ENCODE measurements around the gene ZNF813. TPM values are rescaled to one million over a fixed set of nuclear protein-coding genes. Genes with fewer than 3 reads are reported as not detected.

The ZNF813 gene
- total RNA-seq, 1 donor, result 4.4 TPM

GRCh38 chr19:53525922-53526321, 58.4 kb downstream of the ZNF813 start:
- H3K4me1 ChIP-seq (ENCODE audit: insufficient read depth, low read length), result peaks cover 11% of the 10 kb centered on the region
- no peak overlapping the region for H3K4me3 ChIP-seq (ENCODE audit: low read length)
- no peaks in the 10 kb centered on the region for H3K27me3 ChIP-seq (ENCODE audit: insufficient read depth, low read length)
- H3K9me3 ChIP-seq (ENCODE audit: low read depth, low read length), result peaks cover 11% of the 10 kb centered on the region

DNA sequence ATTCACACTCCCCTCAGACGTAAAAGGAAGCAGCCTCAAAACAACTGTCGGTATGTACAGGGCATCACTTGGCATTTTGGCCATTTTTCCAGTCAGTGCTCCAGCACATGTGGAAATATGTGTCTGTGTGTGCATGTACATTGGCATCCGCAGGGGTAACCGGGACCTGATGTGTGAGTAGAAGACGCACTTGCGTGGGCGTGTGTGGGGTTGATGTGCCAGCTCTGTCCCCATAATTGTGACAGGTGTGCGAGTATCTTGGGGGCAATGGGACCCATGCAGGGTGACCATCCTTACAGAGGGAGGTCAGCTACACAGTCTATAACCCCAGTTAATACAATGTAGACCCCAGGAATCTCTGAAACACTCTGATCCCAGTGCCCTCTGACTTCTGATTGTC, 63.1 kb downstream of the ZNF813 start:
- Histone ChIP-seq H3K9me3 (ENCODE audit: low read depth, low read length) (peaks cover 7% of the 10 kb centered on the region), H3K4me1 (ENCODE audit: insufficient read depth, low read length) (no peaks in the 10 kb centered on the region), H3K4me3 (ENCODE audit: low read length) (no peak overlapping the region), H3K27me3 (ENCODE audit: insufficient read depth, low read length) (no peaks in the 10 kb centered on the region)

GRCh38 chr19:53531457-53531856, 63.9 kb downstream of the ZNF813 start:
- H3K27me3 ChIP-seq (ENCODE audit: insufficient read depth, low read length), result no peaks in the 10 kb centered on the region
- no peaks in the 10 kb centered on the region for H3K4me1 ChIP-seq (ENCODE audit: insufficient read depth, low read length)
- no peak overlapping the region for H3K4me3 ChIP-seq (ENCODE audit: low read length)

GRCh38 chr19:53532362-53532761, 64.8 kb downstream of the ZNF813 start:
- peaks cover 3% of the 10 kb centered on the region for H3K4me1 ChIP-seq (ENCODE audit: insufficient read depth, low read length)

More at GRCh38 chr19:53531457-53531856, 63.9 kb downstream of the ZNF813 start:
- no peaks in the 10 kb centered on the region for H3K9me3 ChIP-seq (ENCODE audit: low read depth, low read length)

GRCh38 chr19:53536225-53536548, 68.7 kb downstream of the ZNF813 start:
- H3K4me1 ChIP-seq (ENCODE audit: insufficient read depth, low read length), result peaks cover 11% of the 10 kb centered on the region
- no peaks in the 10 kb centered on the region for H3K9me3 ChIP-seq (ENCODE audit: low read depth, low read length)
- H3K27me3 ChIP-seq (ENCODE audit: insufficient read depth, low read length), result no peaks in the 10 kb centered on the region
- no peak overlapping the region for H3K4me3 ChIP-seq (ENCODE audit: low read length)

More at GRCh38 chr19:53532362-53532761, 64.8 kb downstream of the ZNF813 start:
- Histone ChIP-seq H3K27me3 (ENCODE audit: insufficient read depth, low read length) (no peaks in the 10 kb centered on the region), H3K9me3 (ENCODE audit: low read depth, low read length) (no peaks in the 10 kb centered on the region), H3K4me3 (ENCODE audit: low read length) (no peak overlapping the region)

DNA sequence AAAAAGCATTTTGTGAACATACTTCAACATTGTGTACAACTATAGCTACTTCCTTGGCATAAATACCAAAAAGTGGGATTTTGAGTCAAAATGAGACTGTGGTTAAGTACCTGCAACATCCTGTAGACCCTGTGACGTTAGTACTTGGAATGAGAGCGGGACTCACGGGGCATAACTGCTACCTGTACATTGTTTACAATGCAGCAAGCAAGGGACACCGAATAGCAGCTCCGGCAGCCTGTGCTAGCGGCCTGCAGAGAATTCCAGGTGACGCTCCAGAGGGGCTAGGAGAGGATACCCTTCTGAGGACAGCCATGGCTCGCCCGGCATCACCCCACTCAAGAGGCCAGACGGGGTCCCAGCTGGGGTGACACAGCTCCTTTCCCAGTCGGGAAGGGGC, 69.6 kb downstream of the ZNF813 start:
- Histone ChIP-seq H3K27me3 (ENCODE audit: insufficient read depth, low read length) (no peaks in the 10 kb centered on the region), H3K4me3 (ENCODE audit: low read length) (peak overlapping the region; percentile 61), H3K4me1 (ENCODE audit: insufficient read depth, low read length) (peaks cover 11% of the 10 kb centered on the region), H3K9me3 (ENCODE audit: low read depth, low read length) (no peaks in the 10 kb centered on the region)

GRCh38 chr19:53537521-53538377, 70.2 kb downstream of the ZNF813 start, which contains the start of gene ZNF331:
TSS of gene ZNF331 (plus strand) at chr19:53538145. CDS start at chr19:53569377, 31,232 bp downstream.
- H3K4me3 ChIP-seq (ENCODE audit: low read length), result peak within 1 kb of the TSS; percentile 61

DNA sequence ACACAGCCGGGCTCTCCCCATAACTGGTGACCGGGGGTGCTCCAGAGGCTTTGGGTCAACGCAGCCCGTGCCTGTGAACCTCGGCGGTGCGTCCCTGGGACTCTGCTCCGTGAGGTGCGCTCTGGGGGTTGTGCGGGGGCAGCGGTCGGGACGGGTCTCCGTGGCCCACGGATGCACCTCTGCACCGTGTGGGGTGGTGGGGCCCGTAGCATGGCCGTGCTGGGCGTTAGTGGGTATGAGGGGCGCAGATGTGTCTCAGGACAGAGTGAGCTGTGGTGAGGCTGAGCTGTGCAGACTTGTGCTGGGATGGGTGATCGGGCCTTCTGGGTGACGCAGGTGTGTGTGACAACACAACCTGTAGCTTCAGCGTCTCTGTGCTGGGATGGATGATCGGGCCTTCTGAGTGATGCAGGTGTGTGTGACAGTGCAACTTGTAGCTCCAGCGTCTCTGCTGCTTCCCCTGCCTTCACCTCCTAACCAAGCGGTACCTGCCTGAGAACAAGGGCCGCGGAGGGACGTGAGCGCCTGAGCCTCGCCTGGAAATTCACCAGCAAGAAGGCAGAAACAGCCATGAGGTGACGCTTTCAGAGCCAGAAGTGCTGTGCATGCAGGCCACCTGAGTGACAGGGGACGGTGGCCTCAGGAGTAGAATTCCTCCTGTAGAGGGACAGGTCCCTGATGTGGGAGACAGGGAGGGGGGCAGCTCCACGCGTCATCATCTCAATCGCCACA, 71.0 kb downstream of the ZNF813 start:
- peaks cover 11% of the 10 kb centered on the region for H3K4me1 ChIP-seq (ENCODE audit: insufficient read depth, low read length)
- no peaks in the 10 kb centered on the region for H3K27me3 ChIP-seq (ENCODE audit: insufficient read depth, low read length)
- H3K4me3 ChIP-seq (ENCODE audit: low read length), result peak overlapping the region; percentile 61
- H3K9me3 ChIP-seq (ENCODE audit: low read depth, low read length), result no peaks in the 10 kb centered on the region

More at GRCh38 chr19:53537521-53538377, 70.2 kb downstream of the ZNF813 start, which contains the start of gene ZNF331:
- Histone ChIP-seq H3K4me1 (ENCODE audit: insufficient read depth, low read length) (peaks cover 11% of the 10 kb centered on the region), H3K9me3 (ENCODE audit: low read depth, low read length) (no peaks in the 10 kb centered on the region), H3K27me3 (ENCODE audit: insufficient read depth, low read length) (no peaks in the 10 kb centered on the region)

DNA sequence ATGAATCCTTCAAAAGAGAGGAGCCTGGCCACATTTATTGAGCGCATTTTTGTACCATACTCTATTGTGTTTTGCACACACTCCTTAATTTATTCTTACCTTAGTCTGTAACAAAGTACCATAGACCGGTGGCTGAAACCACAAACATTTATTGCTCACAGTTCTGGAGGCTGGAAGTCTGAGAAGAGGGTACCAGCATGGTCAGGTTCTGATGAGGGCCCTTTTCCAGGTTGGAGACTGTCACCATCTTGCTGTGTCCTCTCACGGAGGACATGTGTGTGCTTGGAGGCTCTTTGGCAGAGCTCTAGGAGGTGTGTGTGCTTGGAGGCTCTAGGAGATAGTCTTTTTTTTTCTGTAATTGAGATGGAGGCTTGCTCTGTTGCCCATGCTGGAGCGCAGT, 72.6 kb downstream of the ZNF813 start:
- no peak overlapping the region for H3K4me3 ChIP-seq (ENCODE audit: low read length)
- no peaks in the 10 kb centered on the region for H3K9me3 ChIP-seq (ENCODE audit: low read depth, low read length)
- H3K4me1 ChIP-seq (ENCODE audit: insufficient read depth, low read length), result peaks cover 11% of the 10 kb centered on the region
- no peaks in the 10 kb centered on the region for H3K27me3 ChIP-seq (ENCODE audit: insufficient read depth, low read length)

DNA sequence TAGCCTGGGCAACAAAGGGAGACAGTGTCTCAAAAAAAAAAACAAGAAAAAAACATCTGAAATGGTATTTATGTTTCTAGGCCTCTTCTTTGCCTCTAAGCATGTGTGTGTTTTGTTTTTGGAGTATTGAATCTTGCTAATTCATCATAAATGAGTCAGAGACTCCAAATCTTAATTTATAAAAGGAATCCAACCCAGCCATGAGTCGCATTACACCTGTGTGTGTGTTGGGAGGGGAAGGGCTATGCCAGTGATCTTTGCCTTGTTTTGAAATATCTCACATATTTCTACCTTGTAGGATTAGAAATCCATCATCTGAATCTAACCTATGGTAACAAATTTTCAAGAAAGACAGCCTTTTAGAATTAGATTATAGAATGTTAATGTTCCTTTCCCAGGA, 74.4 kb downstream of the ZNF813 start:
- Histone ChIP-seq H3K9me3 (ENCODE audit: low read depth, low read length) (no peaks in the 10 kb centered on the region), H3K4me1 (ENCODE audit: insufficient read depth, low read length) (peaks cover 11% of the 10 kb centered on the region), H3K4me3 (ENCODE audit: low read length) (no peak overlapping the region), H3K27me3 (ENCODE audit: insufficient read depth, low read length) (no peaks in the 10 kb centered on the region)

GRCh38 chr19:53545271-53546065, 77.9 kb downstream of the ZNF813 start:
- Histone ChIP-seq H3K9me3 (ENCODE audit: low read depth, low read length) (no peaks in the 10 kb centered on the region), H3K27me3 (ENCODE audit: insufficient read depth, low read length) (no peaks in the 10 kb centered on the region), H3K4me3 (ENCODE audit: low read length) (no peak overlapping the region), H3K4me1 (ENCODE audit: insufficient read depth, low read length) (peaks cover 13% of the 10 kb centered on the region)

Other genes starting within 250 kb of the ZNF813 start
- gene ZNF677, start 212.9 kb upstream of the ZNF813 start, total RNA-seq, result 5.5 TPM
- not detected for gene VN1R2, start 209.4 kb upstream of the ZNF813 start, total RNA-seq
- not detected for gene VN1R4, start 200.0 kb upstream of the ZNF813 start, total RNA-seq
- gene ZNF845, start 134.0 kb upstream of the ZNF813 start, total RNA-seq, result 19.3 TPM
- gene ZNF525, start 102.0 kb upstream of the ZNF813 start, total RNA-seq, result 18.6 TPM
- gene ZNF765, start 72.6 kb upstream of the ZNF813 start, total RNA-seq, result 16.7 TPM
- 8.1 TPM for gene ZNF761, start 35.7 kb upstream of the ZNF813 start, total RNA-seq
- gene ZNF331, start 70.4 kb downstream of the ZNF813 start, total RNA-seq, result 177 TPM
- gene DPRX, start 164.3 kb downstream of the ZNF813 start, total RNA-seq, result not detected